Stomach (tissue), 4 donors: Measurements from ENCODE around the gene PIP4K2C.

Source experiments
- CTCF ChIP-seq, 7 experiments: fragments of 450-650 bp in 4 of 7; fragments of 200-600 bp in 3 of 7; sonication (generic) in 3 of 7; IDR thresholded peaks; one replicate each; pipeline ENCODE4 v1.5.1; 2016 to 2019; ENCODE audit warnings: antibody characterized with exemption in 7 of 7, control low read depth in 2 of 7, mild to moderate bottlenecking in 1 of 7
- EP300 ChIP-seq: sonication (generic); formaldehyde crosslinking; IDR thresholded peaks from one replicate; pipeline ENCODE4 v1.6.1; 2017; ENCODE audit warnings: antibody characterized with exemption
- POLR2A ChIP-seq, 4 donors: fragments of 450-650 bp; IDR thresholded peaks; one replicate each; pipeline ENCODE4 v1.6.1; 2016; ENCODE audit warnings: antibody characterized with exemption in 4 of 4, control low read depth in 2 of 4, mild to moderate bottlenecking in 1 of 4, moderate library complexity in 1 of 4
- POLR2AphosphoS5 ChIP-seq, 3 donors: sonication (generic); formaldehyde crosslinking; IDR thresholded peaks; one replicate each; pipeline ENCODE4 v1.6.1; 2016; ENCODE audit warnings: antibody characterized with exemption in 3 of 3

- no peak for TF ChIP-seq CTCF (IDR thresholded peaks at IDR 0.05)
- TF ChIP-seq POLR2A (IDR thresholded peaks at IDR 0.05): no peak
- TF ChIP-seq POLR2AphosphoS5 (IDR thresholded peaks at IDR 0.05): no peak
- TF ChIP-seq EP300: no peak
Measured at GRCh38 chr12:57606821-57607220, 15.8 kb downstream of the PIP4K2C start.
